Neural crest cell (in vitro differentiated cells): ENCODE data around the gene F11R. TPM values are rescaled to one million over a fixed set of nuclear protein-coding genes. Genes with fewer than 3 reads are reported as not detected.
"Not testable (repeated sequence)": the region's sequence is repeated elsewhere in the genome, so short reads cannot be mapped to it uniquely, and the experiment has no call there.

Source experiments
- DNase-seq: peaks from one replicate; pipeline ENCODE4 v3.0.0; 2021; ENCODE audit warnings: low read depth, mixed read lengths, low spot score
- H3K27ac Mint-ChIP-seq: one replicate; pipeline ENCODE4 v1.8.0; 2021; ENCODE audit warnings: mild to moderate bottlenecking, mixed read lengths; ENCODE audit not compliant: unreplicated experiment
- H3K27me3 Mint-ChIP-seq: 2 replicates; pipeline ENCODE4 v1.8.0; 2021; ENCODE audit warnings: low read depth, mild to moderate bottlenecking, mixed read lengths
- H3K36me3 Mint-ChIP-seq: 2 replicates; pipeline ENCODE4 v1.8.0; 2021; ENCODE audit warnings: low read depth, mild to moderate bottlenecking, mixed read lengths
- H3K4me1 Mint-ChIP-seq: 2 replicates; pipeline ENCODE4 v1.8.0; 2021; ENCODE audit warnings: mixed read lengths
- H3K4me3 Mint-ChIP-seq: one replicate; pipeline ENCODE4 v1.8.0; 2021; ENCODE audit warnings: mild to moderate bottlenecking, mixed read lengths
- H3K9me3 Mint-ChIP-seq: 2 replicates; pipeline ENCODE4 v1.8.0; 2021; ENCODE audit warnings: mixed read lengths
- total RNA-seq: library from RNA; stranded (reverse); gene quantifications from 2 replicates; pipeline ENCODE4 v1.2.1, GENCODE V29; 2021
- TF ChIP-seq, protein P1 (sequence below): fragments of 200-600 bp; sonication (generic); conservative IDR thresholded peaks from 2 replicates; pipeline ENCODE4 v1.5.0; 2021; ENCODE audit warnings: antibody characterized with exemption, mild to moderate bottlenecking

Gene F11R
- total RNA-seq, 1 donor from 2014 or later = 3.5 TPM

DNA sequence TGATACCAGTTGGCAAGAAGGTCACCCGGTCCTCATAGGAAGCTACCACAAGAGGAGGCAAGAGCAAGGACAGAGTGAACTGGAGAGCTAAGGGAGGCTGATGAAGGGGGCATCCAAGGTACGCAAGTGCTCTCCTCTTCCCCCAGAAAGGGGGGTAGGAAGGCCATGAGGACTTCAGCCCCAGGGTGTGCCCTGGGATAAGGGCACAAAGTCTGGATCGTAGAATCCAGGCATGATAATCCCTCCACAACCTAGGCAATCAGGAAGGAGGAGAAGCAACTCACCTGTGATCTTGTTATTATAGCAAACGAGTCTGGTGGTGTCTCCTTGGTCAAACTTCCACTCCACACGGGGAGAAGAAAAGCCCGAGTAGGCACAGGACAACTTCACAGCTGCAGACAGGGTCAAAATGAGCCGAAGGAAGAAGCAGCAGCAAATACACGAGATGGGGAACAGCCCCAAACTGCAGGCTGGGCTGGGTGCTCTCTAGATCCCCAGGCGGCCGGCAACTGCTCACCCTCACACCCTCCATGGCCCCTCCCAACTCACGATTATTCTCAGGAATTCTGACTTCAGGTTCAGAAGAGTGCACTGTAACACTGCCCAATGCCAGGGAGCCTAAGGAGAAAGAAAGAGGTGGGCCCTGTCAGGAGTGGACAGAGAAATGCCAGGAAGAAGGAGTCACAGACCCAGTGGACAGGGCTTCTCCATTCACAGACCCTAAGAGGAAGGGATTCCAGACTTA is 20.0 kb downstream of the F11R start:
- no peaks in the 10 kb centered on the region for H3K27me3 Mint-ChIP-seq
- H3K27ac Mint-ChIP-seq = no peak overlapping the region
- H3K36me3 Mint-ChIP-seq = no peaks in the 10 kb centered on the region
- no peaks in the 10 kb centered on the region for H3K9me3 Mint-ChIP-seq
- no peak overlapping the region for H3K4me3 Mint-ChIP-seq
- no peak for DNase-seq
- no peaks in the 10 kb centered on the region for H3K4me1 Mint-ChIP-seq
- TF ChIP-seq, protein P1, sequence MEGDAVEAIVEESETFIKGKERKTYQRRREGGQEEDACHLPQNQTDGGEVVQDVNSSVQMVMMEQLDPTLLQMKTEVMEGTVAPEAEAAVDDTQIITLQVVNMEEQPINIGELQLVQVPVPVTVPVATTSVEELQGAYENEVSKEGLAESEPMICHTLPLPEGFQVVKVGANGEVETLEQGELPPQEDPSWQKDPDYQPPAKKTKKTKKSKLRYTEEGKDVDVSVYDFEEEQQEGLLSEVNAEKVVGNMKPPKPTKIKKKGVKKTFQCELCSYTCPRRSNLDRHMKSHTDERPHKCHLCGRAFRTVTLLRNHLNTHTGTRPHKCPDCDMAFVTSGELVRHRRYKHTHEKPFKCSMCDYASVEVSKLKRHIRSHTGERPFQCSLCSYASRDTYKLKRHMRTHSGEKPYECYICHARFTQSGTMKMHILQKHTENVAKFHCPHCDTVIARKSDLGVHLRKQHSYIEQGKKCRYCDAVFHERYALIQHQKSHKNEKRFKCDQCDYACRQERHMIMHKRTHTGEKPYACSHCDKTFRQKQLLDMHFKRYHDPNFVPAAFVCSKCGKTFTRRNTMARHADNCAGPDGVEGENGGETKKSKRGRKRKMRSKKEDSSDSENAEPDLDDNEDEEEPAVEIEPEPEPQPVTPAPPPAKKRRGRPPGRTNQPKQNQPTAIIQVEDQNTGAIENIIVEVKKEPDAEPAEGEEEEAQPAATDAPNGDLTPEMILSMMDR = no peak

DNA sequence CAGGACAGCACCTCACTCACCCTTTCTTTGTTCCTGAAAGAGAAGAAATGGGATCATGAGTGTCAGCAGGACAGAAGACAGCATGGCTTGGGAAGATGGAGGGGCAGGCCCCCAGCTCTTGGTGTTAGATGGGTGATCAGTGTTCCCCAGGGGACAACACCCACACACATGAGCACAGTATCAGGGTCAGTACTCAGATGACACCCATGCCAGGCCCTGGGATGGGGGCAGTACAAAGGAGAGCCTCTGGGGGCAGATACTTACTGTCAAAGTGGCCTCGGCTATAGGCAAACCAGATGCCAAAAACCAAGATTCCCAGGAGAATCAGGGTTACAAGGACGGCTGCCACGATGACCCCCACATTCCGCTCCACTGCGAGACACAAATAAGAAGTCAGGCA is 21.6 kb downstream of the F11R start:
- H3K27me3 Mint-ChIP-seq = no peaks in the 10 kb centered on the region
- TF ChIP-seq, protein P1 = no peak
- no peaks in the 10 kb centered on the region for H3K4me1 Mint-ChIP-seq
- H3K4me3 Mint-ChIP-seq = no peak overlapping the region
- DNase-seq = no peak
- no peaks in the 10 kb centered on the region for H3K36me3 Mint-ChIP-seq
- no peak overlapping the region for H3K27ac Mint-ChIP-seq
- no peaks in the 10 kb centered on the region for H3K9me3 Mint-ChIP-seq

DNA sequence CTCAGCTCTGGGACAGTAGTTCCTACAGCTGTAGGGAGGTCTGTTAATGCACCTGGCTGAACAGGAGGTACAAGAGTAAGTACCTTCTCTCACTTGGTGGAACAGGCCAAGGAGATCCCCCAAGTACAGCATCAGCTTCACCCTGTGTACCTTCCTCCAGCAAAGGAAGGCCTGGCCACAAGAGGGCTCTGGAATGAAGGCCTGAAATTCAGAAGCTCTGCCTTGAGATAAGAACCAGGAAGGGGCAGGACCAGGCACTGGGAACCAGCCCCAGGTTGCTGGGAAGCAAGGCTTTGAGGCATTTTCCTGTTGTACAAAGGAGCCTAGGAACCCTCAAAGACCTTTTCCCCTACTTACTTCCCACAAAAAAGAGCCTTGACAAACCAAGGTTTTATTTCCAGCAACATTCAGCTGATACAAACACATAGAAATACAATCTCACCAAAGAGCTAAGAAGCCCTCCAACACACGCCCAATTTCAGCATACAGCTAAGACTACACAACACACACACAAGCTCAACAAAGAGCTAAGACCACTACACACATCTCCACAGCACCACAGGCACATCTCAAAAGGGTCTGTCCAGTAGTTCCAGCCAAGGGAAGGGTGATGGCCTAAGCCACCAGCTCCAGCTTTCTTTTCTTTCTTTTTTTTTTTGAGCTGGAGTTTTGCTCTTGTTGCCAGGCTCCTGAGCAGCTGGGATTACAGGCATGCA is 23.5 kb downstream of the F11R start:
- no peaks in the 10 kb centered on the region for H3K4me1 Mint-ChIP-seq
- no peaks in the 10 kb centered on the region for H3K27me3 Mint-ChIP-seq
- no peak overlapping the region for H3K4me3 Mint-ChIP-seq
- no peak overlapping the region for H3K27ac Mint-ChIP-seq
- TF ChIP-seq, protein P1 = peak; percentile 64
- no peaks in the 10 kb centered on the region for H3K36me3 Mint-ChIP-seq
- peak; percentile 36 for DNase-seq
- no peaks in the 10 kb centered on the region for H3K9me3 Mint-ChIP-seq

DNA sequence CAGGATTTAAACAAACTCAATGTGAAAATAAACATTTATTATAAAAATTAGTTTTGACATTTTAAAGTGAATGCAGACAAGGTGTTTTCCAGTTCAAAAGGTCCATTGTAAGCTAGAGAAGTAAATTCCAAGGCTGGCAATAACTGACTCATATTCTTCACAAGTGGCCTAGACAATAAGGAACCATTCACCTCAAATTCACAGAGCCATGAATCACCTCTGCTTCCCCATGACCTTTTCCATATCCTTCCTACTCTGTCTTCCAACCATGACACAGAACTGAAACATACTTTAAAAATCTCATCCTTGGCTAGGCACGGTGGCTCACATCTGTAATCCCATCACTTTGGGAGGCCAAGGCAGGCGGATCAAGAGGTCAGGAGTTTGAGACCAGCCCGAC is 24.8 kb downstream of the F11R start:
- Mint-ChIP-seq H3K27ac (no peak overlapping the region), H3K4me3 (no peak overlapping the region), H3K27me3 (no peaks in the 10 kb centered on the region), H3K9me3 (no peaks in the 10 kb centered on the region), H3K36me3 (no peaks in the 10 kb centered on the region), H3K4me1 (no peaks in the 10 kb centered on the region)
- DNase-seq = no peak
- TF ChIP-seq, protein P1 = no peak

DNA sequence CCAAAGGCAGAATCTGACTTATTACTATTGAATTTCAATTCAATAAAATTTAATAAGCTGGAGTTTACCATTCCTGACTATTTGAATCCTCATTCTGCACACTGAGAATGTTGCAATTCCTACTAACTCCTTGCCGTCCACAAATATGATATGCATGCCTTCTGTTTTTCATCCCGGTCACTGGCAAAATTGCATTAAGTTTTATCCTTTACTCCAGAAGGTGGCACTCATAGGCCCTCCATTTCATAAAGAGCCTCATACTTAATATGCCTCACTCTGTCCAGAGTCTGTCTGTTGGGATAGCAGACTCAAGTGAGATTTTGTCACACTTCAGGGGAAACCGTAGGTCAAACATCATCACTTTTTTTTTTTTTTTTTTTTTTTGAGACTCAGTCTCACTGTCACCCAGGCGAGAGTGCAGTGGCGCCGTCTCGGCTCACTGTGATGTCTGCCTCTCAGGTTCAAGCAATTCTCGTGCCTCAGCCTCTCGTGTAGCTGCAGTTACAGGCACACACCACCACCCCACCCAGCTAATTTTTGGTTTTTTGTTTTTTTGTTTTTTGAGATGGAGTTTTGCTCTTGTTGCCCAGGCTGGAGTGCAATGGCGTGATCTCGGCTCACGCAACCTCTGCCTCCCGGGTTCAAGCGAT is 27.3 kb downstream of the F11R start:
- no peaks in the 10 kb centered on the region for H3K4me1 Mint-ChIP-seq
- H3K9me3 Mint-ChIP-seq = no peaks in the 10 kb centered on the region
- no peaks in the 10 kb centered on the region for H3K36me3 Mint-ChIP-seq
- no peak overlapping the region for H3K4me3 Mint-ChIP-seq
- no peak for DNase-seq
- H3K27me3 Mint-ChIP-seq = no peaks in the 10 kb centered on the region
- no peak overlapping the region for H3K27ac Mint-ChIP-seq
- TF ChIP-seq, protein P1 = peak; percentile 52

DNA sequence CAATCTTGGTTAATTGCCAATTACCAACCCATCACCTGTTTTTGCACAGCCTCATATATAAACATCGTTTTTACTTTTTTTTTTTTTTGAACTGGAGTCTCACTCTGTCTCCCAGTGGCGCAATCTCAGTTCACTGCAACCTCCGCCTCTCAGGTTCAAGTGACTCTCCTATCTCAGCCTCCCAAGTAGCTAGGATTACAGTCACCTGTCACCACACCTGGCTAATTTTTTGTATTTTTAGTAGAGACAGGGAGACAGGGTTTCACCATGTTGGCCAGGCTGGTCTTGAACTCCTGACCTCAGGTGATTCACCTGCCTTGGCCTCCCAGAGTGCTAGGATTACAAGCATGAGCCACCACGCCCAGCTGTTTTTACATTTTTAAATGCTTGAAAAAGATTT is 28.9 kb downstream of the F11R start:
- not testable (repeated sequence) for H3K27ac Mint-ChIP-seq, DNase-seq, H3K9me3 Mint-ChIP-seq, H3K27me3 Mint-ChIP-seq, H3K4me3 Mint-ChIP-seq, H3K36me3 Mint-ChIP-seq, H3K4me1 Mint-ChIP-seq
